HEK293 (cell line): ENCODE results near the gene OR4D9.
"Not testable (repeated sequence)": the region's sequence is repeated elsewhere in the genome, so short reads cannot be mapped to it uniquely, and the experiment has no call there.

Source experiments
- CTCF ChIA-PET: fragments of 350-600 bp; formaldehyde crosslinking; extraction: SDS; loops from one replicate; lab custom pipeline; 2021; ENCODE audit warnings: antibody characterized with exemption; lab: Yijun Ruan, JAX
- POLR2A ChIA-PET: fragments of 300-600 bp; formaldehyde crosslinking; extraction: SDS; loops from one replicate; lab custom pipeline; 2020; ENCODE audit warnings: antibody characterized with exemption, inconsistent platforms; lab: Yijun Ruan, JAX
- H3K27ac ChIP-seq: fragments of 200-500 bp; sonication (Bioruptor generic); 2 replicates; pipeline ENCODE4 v1.5.1; 2014; ENCODE audit warnings: low read depth, low read length, control low read depth, inconsistent platforms; ENCODE audit errors: extremely low read depth
- H3K36me3 ChIP-seq, 2 experiments: fragments of 200-500 bp in 1 of 2; sonication (Bioruptor generic) in 1 of 2; 1 replicate in 1 of 2; 2 replicates in 1 of 2; pipeline ENCODE4 v1.5.1; 2014 to 2017; ENCODE audit warnings: inconsistent platforms in 2 of 2, low read length in 2 of 2; ENCODE audit not compliant: control insufficient read depth in 2 of 2, insufficient read depth in 1 of 2
- H3K4me1 ChIP-seq: fragments of 200-500 bp; sonication (Bioruptor generic); 2 replicates; pipeline ENCODE4 v1.5.1; 2014; ENCODE audit warnings: mild to moderate bottlenecking, low read length, inconsistent platforms; ENCODE audit not compliant: control insufficient read depth, insufficient read depth
- H3K4me3 ChIP-seq: 2 replicates; pipeline ENCODE4 v1.5.1; 2011; ENCODE audit warnings: low read depth, mild to moderate bottlenecking, control low read depth, low read length, moderate library complexity
- H3K9me3 ChIP-seq: fragments of 200-500 bp; sonication (Bioruptor generic); 2 replicates; pipeline ENCODE4 v1.5.1; 2014; ENCODE audit warnings: low read depth, low read length, inconsistent platforms; ENCODE audit not compliant: control insufficient read depth, insufficient read depth
- EGR2 ChIP-seq: fragments of 450-650 bp; formaldehyde crosslinking; IDR thresholded peaks from 2 replicates; pipeline ENCODE4 v1.5.1; 2016; ENCODE audit warnings: low read depth, missing biosample characterization, missing genetic modification characterization
- FEZF1 ChIP-seq: fragments of 450-650 bp; formaldehyde crosslinking; IDR thresholded peaks from 2 replicates; pipeline ENCODE4 v1.5.1; 2016; ENCODE audit warnings: missing biosample characterization, missing genetic modification characterization
- GFI1B ChIP-seq: fragments of 450-650 bp; formaldehyde crosslinking; IDR thresholded peaks from 2 replicates; pipeline ENCODE4 v1.5.1; 2016; ENCODE audit warnings: missing biosample characterization, missing genetic modification characterization
- KLF17 ChIP-seq: fragments of 450-650 bp; formaldehyde crosslinking; IDR thresholded peaks from 2 replicates; pipeline ENCODE4 v1.5.1; 2016; ENCODE audit warnings: missing biosample characterization, missing genetic modification characterization
- SCRT1 ChIP-seq: fragments of 450-650 bp; formaldehyde crosslinking; IDR thresholded peaks from 2 replicates; pipeline ENCODE4 v1.5.1; 2016; ENCODE audit warnings: missing biosample characterization, missing genetic modification characterization, borderline replicate concordance
- ZBTB8A ChIP-seq: fragments of 450-650 bp; formaldehyde crosslinking; IDR thresholded peaks from 2 replicates; pipeline ENCODE4 v1.5.1; 2016; ENCODE audit warnings: missing biosample characterization, missing genetic modification characterization
- ZFP37 ChIP-seq: fragments of 450-650 bp; formaldehyde crosslinking; IDR thresholded peaks from 2 replicates; pipeline ENCODE4 v1.5.1; 2016; ENCODE audit warnings: missing biosample characterization, missing genetic modification characterization
- ZFP41 ChIP-seq: fragments of 450-650 bp; formaldehyde crosslinking; IDR thresholded peaks from 2 replicates; pipeline ENCODE4 v1.5.1; 2016; ENCODE audit warnings: missing biosample characterization, missing genetic modification characterization, borderline replicate concordance
- ZNF146 ChIP-seq: fragments of 450-650 bp; formaldehyde crosslinking; IDR thresholded peaks from 2 replicates; pipeline ENCODE4 v1.5.1; 2016; ENCODE audit warnings: missing biosample characterization, missing genetic modification characterization
- ZNF157 ChIP-seq: fragments of 450-650 bp; formaldehyde crosslinking; IDR thresholded peaks from 2 replicates; pipeline ENCODE4 v1.5.1; 2016; ENCODE audit warnings: missing biosample characterization, missing genetic modification characterization
- ZNF202 ChIP-seq: fragments of 450-650 bp; formaldehyde crosslinking; IDR thresholded peaks from 2 replicates; pipeline ENCODE4 v1.5.1; 2016; ENCODE audit warnings: missing biosample characterization, missing genetic modification characterization, borderline replicate concordance
- ZNF274 ChIP-seq, 2 experiments: fragments of 200-500 bp in 1 of 2; fragments of 450-650 bp in 1 of 2; sonication (Bioruptor generic) in 1 of 2; formaldehyde crosslinking in 1 of 2; IDR thresholded peaks; 2 replicates each; pipeline versions ENCODE4 v1.5.1 to v1.6.1; 2014 to 2016; ENCODE audit warnings: borderline replicate concordance in 1 of 2, inconsistent platforms in 1 of 2, low read length in 1 of 2, missing biosample characterization in 1 of 2, missing genetic modification characterization in 1 of 2
- ZNF391 ChIP-seq: fragments of 450-650 bp; formaldehyde crosslinking; IDR thresholded peaks from 2 replicates; pipeline ENCODE4 v1.5.1; 2016; ENCODE audit warnings: low read depth, missing biosample characterization, missing genetic modification characterization, borderline replicate concordance
- ZNF416 ChIP-seq: fragments of 450-650 bp; formaldehyde crosslinking; IDR thresholded peaks from 2 replicates; pipeline ENCODE4 v1.5.1; 2016; ENCODE audit warnings: missing biosample characterization, missing genetic modification characterization
- ZNF544 ChIP-seq: fragments of 450-650 bp; formaldehyde crosslinking; IDR thresholded peaks from 2 replicates; pipeline ENCODE4 v1.5.0; 2017; ENCODE audit warnings: missing biosample characterization, missing genetic modification characterization
- ZNF561 ChIP-seq: fragments of 450-650 bp; IDR thresholded peaks from 2 replicates; pipeline ENCODE4 v1.5.1; 2018; ENCODE audit warnings: missing biosample characterization, missing genetic modification characterization, borderline replicate concordance
- ZNF571 ChIP-seq: fragments of 450-650 bp; formaldehyde crosslinking; IDR thresholded peaks from 2 replicates; pipeline ENCODE4 v1.5.0; 2017; ENCODE audit warnings: missing biosample characterization, missing genetic modification characterization
- ZNF623 ChIP-seq: fragments of 450-650 bp; formaldehyde crosslinking; IDR thresholded peaks from 2 replicates; pipeline ENCODE4 v1.5.1; 2016; ENCODE audit warnings: missing biosample characterization, missing genetic modification characterization
- ZNF624 ChIP-seq: fragments of 450-650 bp; formaldehyde crosslinking; IDR thresholded peaks from 2 replicates; pipeline ENCODE4 v1.5.1; 2017; ENCODE audit warnings: missing biosample characterization, missing genetic modification characterization
- ZNF660 ChIP-seq: fragments of 450-650 bp; IDR thresholded peaks from 2 replicates; pipeline ENCODE4 v1.5.1; 2018; ENCODE audit warnings: missing biosample characterization, mild to moderate bottlenecking, missing genetic modification characterization
- ZNF792 ChIP-seq: fragments of 450-650 bp; formaldehyde crosslinking; IDR thresholded peaks from 2 replicates; pipeline ENCODE4 v1.5.1; 2016; ENCODE audit warnings: missing biosample characterization, missing genetic modification characterization
- TF ChIP-seq, protein P1 (sequence below): fragments of 450-650 bp; formaldehyde crosslinking; IDR thresholded peaks from 2 replicates; pipeline ENCODE4 v1.5.1; 2016; ENCODE audit warnings: missing biosample characterization, missing genetic modification characterization

Gene OR4D9

DNA sequence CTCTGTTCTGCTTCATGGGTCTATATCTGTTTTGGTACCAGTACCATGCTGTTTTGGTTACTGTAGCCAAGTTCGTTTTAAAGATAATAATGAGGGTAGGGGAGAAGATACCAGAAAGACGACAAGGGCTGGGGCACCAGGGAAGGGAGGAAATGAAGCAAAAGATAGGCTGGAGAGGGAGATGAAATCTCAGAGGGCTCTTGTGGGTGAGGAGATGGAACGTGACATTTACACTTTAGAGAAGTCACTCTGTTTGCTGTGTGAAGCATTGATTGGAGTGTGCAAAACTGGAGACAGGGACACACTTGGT lies 33.5 kb downstream of the OR4D9 start:
- no peaks in the 10 kb centered on the region for H3K4me1 ChIP-seq
- no peak for TF ChIP-seq KLF17
- TF ChIP-seq, all 188 proteins: peak for 0
- Histone ChIP-seq H3K36me3 (no peaks in the 10 kb centered on the region), H3K4me3 (no peak overlapping the region), H3K9me3 (no peaks in the 10 kb centered on the region), H3K27ac (no peak overlapping the region)
- POLR2A ChIA-PET = no interaction called here
- CTCF ChIA-PET = no interaction called here

DNA sequence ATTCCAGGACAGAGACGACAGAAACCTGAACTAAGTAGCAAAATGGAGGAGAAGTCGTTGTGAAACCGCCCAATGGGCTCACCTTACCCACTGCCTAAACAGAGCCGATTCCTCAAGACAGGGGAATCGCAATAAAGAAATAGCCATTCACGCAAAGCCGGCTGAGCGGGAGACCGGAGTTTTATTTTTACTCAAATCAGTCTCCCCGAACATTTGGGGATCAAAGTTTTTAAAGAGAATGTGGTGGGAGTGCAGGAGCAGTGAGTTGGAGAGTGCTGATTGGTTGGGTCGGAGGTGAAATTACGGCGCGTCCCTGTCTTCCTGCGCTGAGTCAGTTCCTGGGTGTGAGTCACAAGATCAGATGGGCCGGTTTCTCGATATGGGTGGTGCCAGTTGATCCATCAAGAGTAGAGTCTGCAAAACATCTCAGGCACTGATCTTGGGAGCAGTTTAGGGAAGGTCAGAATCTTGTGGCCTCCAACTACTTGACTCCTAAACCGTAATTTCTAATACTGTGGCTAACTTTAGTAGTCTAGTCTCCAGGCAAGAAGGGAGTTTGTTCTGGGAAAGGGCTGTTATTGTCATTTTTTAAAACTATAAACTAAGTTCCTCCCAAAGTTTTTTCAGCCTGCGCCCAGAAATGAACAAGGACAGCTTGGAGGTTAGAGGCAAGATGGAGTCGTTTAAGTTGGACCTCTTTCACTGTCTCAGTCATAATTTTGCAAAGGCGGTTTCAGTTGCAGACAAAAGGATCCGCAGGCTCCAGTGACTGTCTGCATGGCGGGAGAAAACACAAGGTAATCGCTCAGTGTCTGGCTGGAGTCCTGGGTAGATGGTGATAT lies 34.1 kb downstream of the OR4D9 start:
- ChIA-PET POLR2A (no interaction called here), CTCF (no interaction called here)

DNA sequence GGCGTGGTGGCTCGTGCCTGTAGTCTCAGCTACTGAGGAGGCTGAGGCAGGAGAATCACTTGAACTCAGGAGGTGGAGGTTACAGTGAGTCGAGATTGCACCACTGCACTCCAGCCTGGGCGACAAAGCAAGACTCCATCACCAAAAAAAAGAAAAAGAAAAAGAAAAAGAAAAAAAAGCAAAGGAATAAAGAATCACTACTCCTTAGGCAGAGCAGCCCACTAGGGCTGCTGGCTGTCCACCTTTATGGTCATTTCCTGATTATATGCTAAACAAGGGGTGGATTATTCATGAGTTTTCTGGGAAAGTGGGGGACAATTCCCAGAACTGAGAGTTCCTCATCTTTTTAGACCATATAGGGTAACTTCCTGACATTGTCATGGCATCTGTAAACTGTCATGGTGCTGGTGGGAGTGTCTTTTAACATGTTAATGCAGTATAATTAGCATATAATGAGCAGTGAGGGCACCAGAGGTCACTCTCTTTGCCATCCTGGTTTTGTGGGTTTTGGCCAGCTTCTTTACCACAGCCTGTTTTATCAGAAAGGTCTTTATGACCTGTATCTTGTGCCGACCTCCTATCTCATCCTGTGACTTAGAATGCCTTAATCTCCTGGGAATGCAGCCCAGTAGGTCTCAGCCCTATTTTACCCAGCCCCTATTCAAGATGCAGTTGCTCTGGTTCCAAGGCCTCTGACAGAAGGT lies 36.4 kb downstream of the OR4D9 start:
- not testable (repeated sequence) for H3K27ac ChIP-seq, H3K4me1 ChIP-seq, H3K9me3 ChIP-seq, H3K36me3 ChIP-seq, H3K4me3 ChIP-seq
- CTCF ChIA-PET = interaction anchor here (1.1 kb wide), 1 partner anchor 11 kb away, joined by 3 read pairs; no protein-coding TSS in a partner anchor
- POLR2A ChIA-PET = interaction anchor here (0.7 kb wide), 1 partner anchor 9 kb away, joined by 3 read pairs; no protein-coding TSS in a partner anchor

More for the DNA sequence above, 34.1 kb downstream of the OR4D9 start:
- Histone ChIP-seq H3K4me3 (no peak overlapping the region), H3K36me3 (no peaks in the 10 kb centered on the region), H3K4me1 (no peaks in the 10 kb centered on the region), H3K9me3 (no peaks in the 10 kb centered on the region), H3K27ac (no peak overlapping the region)
- TF ChIP-seq ZNF274 (IDR thresholded peaks at IDR 0.05; ENCODE audit: low read length) (no peak), ZNF274 (tag by site-specific recombination; IDR thresholded peaks at IDR 0.05; ENCODE audit: borderline replicate concordance) (no peak), GFI1B (tag by site-specific recombination) (no peak), ZNF624 (tag by site-specific recombination) (no peak), ZNF146 (no peak), ZNF416 (tag by site-specific recombination) (no peak)

- ChIA-PET POLR2A (interaction anchor here (1.0 to 2.2 kb wide), 4 partner anchors 11 to 121 kb away, joined by 3 to 8 read pairs (median 6); partner anchors contain the start of genes OSBP and PATL1), CTCF (interaction anchor here (0.9 kb wide), 1 partner anchor 9 kb away, joined by 4 read pairs; no protein-coding TSS in a partner anchor)
- Histone ChIP-seq H3K27ac (no peak overlapping the region), H3K36me3 (no peaks in the 10 kb centered on the region), H3K4me1 (no peaks in the 10 kb centered on the region), H3K9me3 (no peaks in the 10 kb centered on the region), H3K4me3 (no peak overlapping the region)
- no peak for TF ChIP-seq ZBTB8A (tag by site-specific recombination)
- no peak for TF ChIP-seq ZNF561 (tag by site-specific recombination)
- no peak for TF ChIP-seq ZNF202 (tag by site-specific recombination)
- TF ChIP-seq ZNF792 = no peak
- TF ChIP-seq, protein P1, sequence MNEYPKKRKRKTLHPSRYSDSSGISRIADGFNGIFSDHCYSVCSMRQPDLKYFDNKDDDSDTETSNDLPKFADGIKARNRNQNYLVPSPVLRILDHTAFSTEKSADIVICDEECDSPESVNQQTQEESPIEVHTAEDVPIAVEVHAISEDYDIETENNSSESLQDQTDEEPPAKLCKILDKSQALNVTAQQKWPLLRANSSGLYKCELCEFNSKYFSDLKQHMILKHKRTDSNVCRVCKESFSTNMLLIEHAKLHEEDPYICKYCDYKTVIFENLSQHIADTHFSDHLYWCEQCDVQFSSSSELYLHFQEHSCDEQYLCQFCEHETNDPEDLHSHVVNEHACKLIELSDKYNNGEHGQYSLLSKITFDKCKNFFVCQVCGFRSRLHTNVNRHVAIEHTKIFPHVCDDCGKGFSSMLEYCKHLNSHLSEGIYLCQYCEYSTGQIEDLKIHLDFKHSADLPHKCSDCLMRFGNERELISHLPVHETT = no peak
- TF ChIP-seq ZNF146 = no peak
- no peak for TF ChIP-seq ZNF391 (tag by site-specific recombination)
- no peak for TF ChIP-seq ZFP37 (tag by site-specific recombination)
- TF ChIP-seq SCRT1 (tag by site-specific recombination) = no peak
- TF ChIP-seq ZFP41 (tag by site-specific recombination) = no peak
- no peak for TF ChIP-seq ZNF660
- no peak for TF ChIP-seq ZNF571 (tag by site-specific recombination)
- TF ChIP-seq EGR2 (tag by site-specific recombination) = no peak
- TF ChIP-seq ZNF544 (tag by site-specific recombination) = no peak
- no peak for TF ChIP-seq FEZF1 (tag by site-specific recombination)
- TF ChIP-seq ZNF623 (tag by site-specific recombination) = no peak
- TF ChIP-seq ZNF157 (tag by site-specific recombination) = no peak
Measured at GRCh38 chr11:59548309-59548656, 36.9 kb downstream of the OR4D9 start.
